HepG2 (cell line): Measurements from ENCODE around the gene KRT33A. TPM values are rescaled to one million over a fixed set of nuclear protein-coding genes. Genes with fewer than 3 reads are reported as not detected.
A peak's percentile ranks its signal among the peaks of the same experiment; 100 is the strongest.

Source experiments
- ATAC-seq: fragments of 200-7000 bp; cut with Tn5 transposase; 3 replicates; pipeline ENCODE4 v1.9.1; 2020; ENCODE audit warnings: mild to moderate bottlenecking, moderate library complexity
- BruUV-seq: library from RNA; stranded (reverse); fragments of 400-500 nt; replicated peaks from 2 replicates; lab custom pipeline; 2021; lab: Mats Ljungman, UMichigan
- CTCF ChIA-PET: fragments of 300-600 bp; formaldehyde crosslinking; extraction: SDS; loops from one replicate; lab custom pipeline; 2021; ENCODE audit warnings: low total read pairs, inconsistent platforms, low intra/inter-chr PET ratio; lab: Yijun Ruan, JAX
- POLR2A ChIA-PET: fragments of 350-600 bp; sonication (Branson Sonifier 250); formaldehyde crosslinking; loops from one replicate; lab custom pipeline; 2020; ENCODE audit warnings: antibody characterized with exemption, inconsistent platforms; lab: Yijun Ruan, JAX
- DNase-seq: peaks from one replicate; pipeline ENCODE4 v3.0.0-alpha.2; 2015; ENCODE audit warnings: low spot score
- FAIRE-seq: peaks from 3 replicates; lab custom pipeline; 2011; peaks lifted over from hg19 to GRCh38; lab: Jason Lieb, UNC
- H2AFZ ChIP-seq: one replicate; pipeline ENCODE4 v1.6.1; 2011; ENCODE audit warnings: low read length, inconsistent platforms
- H3K27ac ChIP-seq: fragments of 300-600 bp; 3 replicates; pipeline ENCODE4 v1.8.0; 2011; ENCODE audit warnings: mixed run types, mild to moderate bottlenecking, mixed read lengths, low read length, inconsistent platforms; ENCODE audit not compliant: insufficient read depth; ENCODE audit errors: extremely low read length
- H3K27me3 ChIP-seq, 2 experiments: fragments of 200-600 bp in 1 of 2; 2 replicates in 1 of 2; 3 replicates in 1 of 2; pipeline versions ENCODE4 v1.6.0 to v1.8.0; 2011; ENCODE audit warnings: low read length in 2 of 2, mild to moderate bottlenecking in 2 of 2, moderate library complexity in 2 of 2, inconsistent platforms in 1 of 2; ENCODE audit not compliant: insufficient read depth in 2 of 2, control insufficient read depth in 1 of 2
- H3K36me3 ChIP-seq, 2 experiments: fragments of 200-600 bp in 1 of 2; replicated peaks in 1 of 2; 2 replicates in 1 of 2; 3 replicates in 1 of 2; pipeline versions ENCODE4 v1.5.1 to v1.8.0; 2011; ENCODE audit warnings: low read length in 2 of 2, inconsistent platforms in 1 of 2; ENCODE audit not compliant: insufficient read depth in 2 of 2, control insufficient read depth in 1 of 2
- H3K4me1 ChIP-seq: 2 replicates; pipeline ENCODE4 v1.5.1; 2012; ENCODE audit warnings: low read length, inconsistent platforms; ENCODE audit not compliant: insufficient read depth
- H3K4me2 ChIP-seq: 2 replicates; pipeline ENCODE4 v1.6.0; 2011; ENCODE audit warnings: low read depth, low read length, inconsistent platforms
- H3K4me3 ChIP-seq, 3 experiments: fragments of 200-600 bp in 1 of 3; sonication (generic), shearing (Covaris generic) in 1 of 3; replicated peaks in 1 of 3; 2 replicates each; pipeline ENCODE4 v1.5.1; 2011 to 2016; ENCODE audit warnings: low read length in 3 of 3, inconsistent platforms in 2 of 3, low read depth in 2 of 3, mild to moderate bottlenecking in 2 of 3, control low read depth in 1 of 3, mixed read lengths in 1 of 3; ENCODE audit not compliant: insufficient read depth in 1 of 3
- H3K79me2 ChIP-seq: one replicate; pipeline ENCODE4 v1.6.1; 2011; ENCODE audit warnings: low read length, inconsistent platforms; ENCODE audit not compliant: insufficient read depth
- H3K9ac ChIP-seq: 2 replicates; pipeline ENCODE4 v1.6.0; 2011; ENCODE audit warnings: mild to moderate bottlenecking, low read depth, low read length, inconsistent platforms; ENCODE audit not compliant: insufficient read depth
- H3K9me3 ChIP-seq: 2 replicates; pipeline ENCODE4 v1.5.1; 2012; ENCODE audit warnings: mild to moderate bottlenecking, low read length
- H4K20me1 ChIP-seq: 2 replicates; pipeline ENCODE4 v1.6.0; 2011; ENCODE audit warnings: inconsistent platforms, mild to moderate bottlenecking, low read length, moderate library complexity; ENCODE audit not compliant: insufficient read depth
- CEBPB ChIP-seq: IDR thresholded peaks from 2 replicates; pipeline ENCODE4 v1.6.1; 2011; ENCODE audit warnings: low read depth, low read length, improper control_type of control experiment, borderline replicate concordance
- CEBPG ChIP-seq: IDR thresholded peaks from 2 replicates; pipeline ENCODE4 v1.6.1; 2016
- GATAD2A ChIP-seq: IDR thresholded peaks from 2 replicates; pipeline ENCODE4 v1.6.1; 2016
- HNF4A ChIP-seq: sonication (generic); formaldehyde crosslinking; IDR thresholded peaks from 2 replicates; pipeline ENCODE4 v1.4.0; 2020; ENCODE audit warnings: missing genetic modification reagents
- HNF4G ChIP-seq, 2 experiments: sonication (generic) in 1 of 2; formaldehyde crosslinking in 1 of 2; IDR thresholded peaks; 2 replicates each; pipeline versions ENCODE4 v1.4.0 to v1.6.1; 2011 to 2020; ENCODE audit warnings: borderline replicate concordance in 2 of 2, low read depth in 2 of 2, mild to moderate bottlenecking in 2 of 2, low read length in 1 of 2, missing genetic modification reagents in 1 of 2, moderate library complexity in 1 of 2
- NR2C2 ChIP-seq: sonication (generic); formaldehyde crosslinking; IDR thresholded peaks from 2 replicates; pipeline ENCODE4 v1.4.0; 2020; ENCODE audit warnings: missing genetic modification reagents, mild to moderate bottlenecking, moderate library complexity, borderline replicate concordance
- SOX6 ChIP-seq, 2 experiments: fragments of 450-650 bp in 1 of 2; sonication (generic) in 1 of 2; formaldehyde crosslinking in 1 of 2; IDR thresholded peaks; 2 replicates each; pipeline versions ENCODE4 v1.4.0 to v1.6.1; 2017 to 2020; ENCODE audit warnings: antibody characterized with exemption in 1 of 2, mild to moderate bottlenecking in 1 of 2, missing genetic modification reagents in 1 of 2
- TEF ChIP-seq: sonication (generic); formaldehyde crosslinking; IDR thresholded peaks from 2 replicates; pipeline ENCODE4 v1.5.0; 2020; ENCODE audit warnings: missing genetic modification reagents
- TRIM24 ChIP-seq: sonication (generic); formaldehyde crosslinking; IDR thresholded peaks from 2 replicates; pipeline ENCODE4 v1.8.0; 2022; ENCODE audit warnings: mild to moderate bottlenecking, missing genetic modification reagents
- ZBTB20 ChIP-seq: sonication (generic); formaldehyde crosslinking; IDR thresholded peaks from 2 replicates; pipeline ENCODE4 v1.8.1; 2023; ENCODE audit warnings: missing genetic modification reagents, low read depth, mild to moderate bottlenecking, borderline replicate concordance
- ZNF317 ChIP-seq: sonication (generic); formaldehyde crosslinking; IDR thresholded peaks from 2 replicates; pipeline ENCODE4 v1.5.0; 2020; ENCODE audit warnings: mild to moderate bottlenecking, missing genetic modification reagents
- ZNF646 ChIP-seq: sonication (generic); formaldehyde crosslinking; IDR thresholded peaks from 2 replicates; pipeline ENCODE4 v1.9.0; 2021; ENCODE audit warnings: mild to moderate bottlenecking, missing genetic modification reagents
- ZNF678 ChIP-seq: sonication (generic); formaldehyde crosslinking; IDR thresholded peaks from 2 replicates; pipeline ENCODE4 v1.4.0; 2020; ENCODE audit warnings: mild to moderate bottlenecking, missing genetic modification reagents
- ZNF766 ChIP-seq: sonication (generic); formaldehyde crosslinking; IDR thresholded peaks from 2 replicates; pipeline ENCODE4 v1.5.0; 2020; ENCODE audit warnings: missing genetic modification reagents, borderline replicate concordance
- WGBS: methylation state at CpG from one replicate; pipeline ENCODE4 v1.1.6; 2017; ENCODE audit warnings: low lambda C conversion rate; 5-methylcytosine and 5-hydroxymethylcytosine counted together
- in situ Hi-C: cut with HindIII; loops from 2 replicates; pipeline ENCODE4 v1.10.0; 2017; ENCODE audit warnings: low pct_unique_long_range_greater_than_20kb; ENCODE audit not compliant: extremely low pct_ligation_motif_present
- intact Hi-C: fragments of 100-400 bp; cut with micrococcal nuclease; formaldehyde crosslinking; loops from one replicate; pipeline ENCODE4 v1.10.0; 2022; ENCODE audit not compliant: unreplicated experiment
- polyA plus RNA-seq, 8 experiments: library from polyadenylated mRNA; depleted of rRNA in 3 of 8; stranded (reverse) in 7 of 8; unstranded in 1 of 8; fragments of >200 nt; fragmentation: Illumina TruSeq in 4 of 8; extraction: Trizol in 4 of 8; gene quantifications; 2 replicates each; pipeline versions ENCODE4 v1.2.1 to v1.2.3, GENCODE V29; 2011 to 2016; ENCODE audit warnings: low read depth in 4 of 8, missing spikeins in 1 of 8, mixed read lengths in 1 of 8; ENCODE audit not compliant: insufficient read depth in 1 of 8
- total RNA-seq, 5 experiments: library from RNA; depleted of rRNA; stranded (reverse); fragments of >200 nt; fragmentation: Illumina TruSeq; extraction: Trizol; gene quantifications; 2 replicates each; pipeline ENCODE4 v1.2.3, GENCODE V29; 2016; ENCODE audit warnings: low read depth in 1 of 5

The KRT33A gene
- total and polyA plus RNA-seq, 2 of the 13 experiments (the other 11 are each of a cell fraction or from before 2014, with no cell fraction given) = not detected

- TF ChIP-seq ZNF646 (no peak), ZNF766 (CRISPR knock-in tag) (no peak)
Measured at GRCh38 chr17:41386227-41386626, 35.6 kb upstream of the KRT33A start (continued).

DNA sequence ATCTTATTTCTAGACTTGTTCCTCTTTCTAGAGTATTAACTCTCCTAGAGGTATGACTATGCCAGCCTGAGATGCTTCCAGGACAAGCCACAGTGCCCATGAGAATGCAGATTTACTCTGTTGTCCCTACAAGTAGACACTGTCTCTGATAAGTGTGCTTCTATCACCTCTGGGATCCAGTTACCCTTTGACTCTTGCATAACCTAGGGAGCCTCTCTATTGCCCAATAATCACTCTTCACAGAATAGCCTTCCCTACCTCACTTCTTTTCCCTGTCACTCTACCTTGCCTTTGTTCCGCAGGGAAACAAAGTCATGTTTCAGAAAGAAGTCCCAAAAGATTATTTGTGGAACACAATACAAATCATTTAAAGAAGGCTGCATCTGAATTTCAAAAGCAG is 33.1 kb upstream of the KRT33A start:
- Histone ChIP-seq H3K4me3 (no peak overlapping the region), H3K4me1 (0 out of 2 replicates have a peak, but pooled peaks cover 4% of the 10 kb centered on the region), H3K4me2 (no peak overlapping the region), H4K20me1 (no peaks in the 10 kb centered on the region), H3K9ac (no peak overlapping the region), H3K9me3 (peaks cover 9% of the 10 kb centered on the region), H3K36me3 (no peaks in the 10 kb centered on the region), H2AFZ (no peak overlapping the region), H3K79me2 (no peaks in the 10 kb centered on the region), H3K27ac (no peak overlapping the region), H3K27me3 (no peaks in the 10 kb centered on the region; a peak in 1 of 5 replicates)
- WGBS = 2% methylated on average over 1 of the region's 1 CpG
- FAIRE-seq = peak; percentile 4
- BruUV-seq = no TSS peak
- POLR2A ChIA-PET = no interaction called here
- ATAC-seq = peak; percentile 60; the same call in 2 of the 3 replicates
- DNase-seq = peak; percentile 21
- CTCF ChIA-PET = no interaction called here
- in situ Hi-C loops (no loop called here), intact Hi-C loops (no loop called here)
- TF ChIP-seq TRIM24 (CRISPR knock-in tag) (peak; percentile 27; the same call in 1 of the 2 replicates), ZBTB20 (no peak), ZNF678 (no peak), ZNF317 (no peak), SOX6 (IDR thresholded peaks at IDR 0.05) (no peak), SOX6 (CRISPR knock-in tag; IDR thresholded peaks at IDR 0.05) (peak; percentile 10; the same call in 1 of the 2 replicates), NR2C2 (peak; percentile 61), HNF4A (CRISPR knock-in tag) (peak; percentile 53; the same call in 1 of the 2 replicates), CEBPG (CRISPR knock-in tag) (peak; percentile 95), HNF4G (IDR thresholded peaks at IDR 0.05; ENCODE audit: borderline replicate concordance, low read depth, low read length) (peak; percentile 53; the same call in 1 of the 2 replicates), HNF4G (CRISPR knock-in tag; IDR thresholded peaks at IDR 0.05; ENCODE audit: borderline replicate concordance, low read depth) (no peak), TEF (CRISPR knock-in tag) (peak; percentile 88; the same call in 1 of the 2 replicates), GATAD2A (0 out of 2 replicates have a peak, but pooled peaks have one; percentile 28), CEBPB (peak; percentile 97)
